ENCODE results near the gene PIP4K2A. TPM values are rescaled to one million over a fixed set of nuclear protein-coding genes. Genes with fewer than 3 reads are reported as not detected.

PIP4K2A gene
- total RNA-seq, 1 experiment from 2014 or later: 21.4 TPM

- H3F3A ChIP-seq (ENCODE audit: insufficient read depth, low read depth): no peaks in the 10 kb centered on the region
- no peak overlapping the region for H3K4me3 ChIP-seq
- no peak for DNase-seq
- H4K20me1 ChIP-seq (ENCODE audit: insufficient read depth): no peaks in the 10 kb centered on the region
- no peaks in the 10 kb centered on the region for H3K27me3 ChIP-seq (ENCODE audit: insufficient read depth, low read depth)
- H3K36me3 ChIP-seq (ENCODE audit: low read depth): no peaks in the 10 kb centered on the region
- intact Hi-C loops (cut with micrococcal nuclease; ENCODE audit: unreplicated experiment): no loop called here
- no peaks in the 10 kb centered on the region for H3K9me2 ChIP-seq (ENCODE audit: insufficient read depth)
- no peak overlapping the region for H3K4me2 ChIP-seq
- POLR2A ChIA-PET (ENCODE audit: unreplicated experiment): no interaction called here
- no peaks in the 10 kb centered on the region for H3K9me3 ChIP-seq (ENCODE audit: insufficient read depth, low read depth)
- 0 out of 2 replicates have a peak, but pooled peaks cover 5% of the 10 kb centered on the region for H3K79me2 ChIP-seq (ENCODE audit: low read depth)
- no peaks in the 10 kb centered on the region for H3K4me1 ChIP-seq (replicated peaks; ENCODE audit: insufficient read depth)
- no peak overlapping the region for H2AFZ ChIP-seq
- CTCF ChIA-PET: interaction anchor here (0.6 kb wide), 1 partner anchor 40 kb away, joined by 4 read pairs; no protein-coding TSS in a partner anchor
- H3K27ac ChIP-seq: no peak overlapping the region
- TF ChIP-seq EZH2 (IDR thresholded peaks at IDR 0.05; ENCODE audit: low read depth) (no peak), CTCF (conservative IDR thresholded peaks at IDR 0.05) (no peak)
- BruUV-seq (replicated peaks): no TSS peak
These were observed 41.9 kb downstream of the PIP4K2A start for GRCh38 chr10:22672319-22673090.

- DNase-seq: no peak
- Histone ChIP-seq H3K4me2 (no peak overlapping the region), H3K4me3 (no peak overlapping the region), H3K27ac (no peak overlapping the region), H3K4me1 (replicated peaks; ENCODE audit: insufficient read depth) (no peaks in the 10 kb centered on the region), H3K27me3 (ENCODE audit: insufficient read depth, low read depth) (no peaks in the 10 kb centered on the region), H3K36me3 (ENCODE audit: low read depth) (no peaks in the 10 kb centered on the region), H2AFZ (no peak overlapping the region), H3K9me3 (ENCODE audit: insufficient read depth, low read depth) (no peaks in the 10 kb centered on the region), H3K79me2 (ENCODE audit: low read depth) (peaks cover 16% of the 10 kb centered on the region; the same call in 1 of the 2 replicates), H3K9me2 (ENCODE audit: insufficient read depth) (no peaks in the 10 kb centered on the region), H3F3A (ENCODE audit: insufficient read depth, low read depth) (no peaks in the 10 kb centered on the region), H4K20me1 (ENCODE audit: insufficient read depth) (no peaks in the 10 kb centered on the region)
- TF ChIP-seq EZH2 (IDR thresholded peaks at IDR 0.05; ENCODE audit: low read depth) (no peak), CTCF (conservative IDR thresholded peaks at IDR 0.05) (no peak)
- no TSS peak for BruUV-seq (replicated peaks)
- intact Hi-C loops (cut with micrococcal nuclease; ENCODE audit: unreplicated experiment): no loop called here
- ChIA-PET CTCF (no interaction called here), POLR2A (ENCODE audit: unreplicated experiment) (no interaction called here)
These were observed 43.6 kb downstream of the PIP4K2A start for GRCh38 chr10:22670788-22671187.

GRCh38 chr10:22669163-22669711 lies 45.1 kb downstream of the PIP4K2A start:
- Histone ChIP-seq H3K36me3 (ENCODE audit: low read depth) (no peaks in the 10 kb centered on the region), H4K20me1 (ENCODE audit: insufficient read depth) (no peaks in the 10 kb centered on the region), H3K79me2 (ENCODE audit: low read depth) (peaks cover 16% of the 10 kb centered on the region; the same call in 1 of the 2 replicates), H3K4me3 (no peak overlapping the region), H3K27me3 (ENCODE audit: insufficient read depth, low read depth) (no peaks in the 10 kb centered on the region), H2AFZ (no peak overlapping the region), H3F3A (ENCODE audit: insufficient read depth, low read depth) (no peaks in the 10 kb centered on the region), H3K9me3 (ENCODE audit: insufficient read depth, low read depth) (no peaks in the 10 kb centered on the region), H3K4me1 (replicated peaks; ENCODE audit: insufficient read depth) (no peaks in the 10 kb centered on the region), H3K4me2 (no peak overlapping the region), H3K9me2 (ENCODE audit: insufficient read depth) (no peaks in the 10 kb centered on the region), H3K27ac (no peak overlapping the region)
- ChIA-PET POLR2A (ENCODE audit: unreplicated experiment) (no interaction called here), CTCF (interaction anchor here (0.6 kb wide), 1 partner anchor 704 kb away, joined by 3 read pairs; no protein-coding TSS in a partner anchor)
- TF ChIP-seq CTCF (conservative IDR thresholded peaks at IDR 0.05) (no peak), EZH2 (IDR thresholded peaks at IDR 0.05; ENCODE audit: low read depth) (no peak)
- no peak for DNase-seq
- no TSS peak for BruUV-seq (replicated peaks)
- intact Hi-C loops (cut with micrococcal nuclease; ENCODE audit: unreplicated experiment): no loop called here
